ENCODE results near the gene FGFBP2. TPM values are rescaled to one million over a fixed set of nuclear protein-coding genes. Genes with fewer than 3 reads are reported as not detected.

FGFBP2 gene, protein sequence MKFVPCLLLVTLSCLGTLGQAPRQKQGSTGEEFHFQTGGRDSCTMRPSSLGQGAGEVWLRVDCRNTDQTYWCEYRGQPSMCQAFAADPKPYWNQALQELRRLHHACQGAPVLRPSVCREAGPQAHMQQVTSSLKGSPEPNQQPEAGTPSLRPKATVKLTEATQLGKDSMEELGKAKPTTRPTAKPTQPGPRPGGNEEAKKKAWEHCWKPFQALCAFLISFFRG
- not detected in 2 replicates for total RNA-seq

DNA sequence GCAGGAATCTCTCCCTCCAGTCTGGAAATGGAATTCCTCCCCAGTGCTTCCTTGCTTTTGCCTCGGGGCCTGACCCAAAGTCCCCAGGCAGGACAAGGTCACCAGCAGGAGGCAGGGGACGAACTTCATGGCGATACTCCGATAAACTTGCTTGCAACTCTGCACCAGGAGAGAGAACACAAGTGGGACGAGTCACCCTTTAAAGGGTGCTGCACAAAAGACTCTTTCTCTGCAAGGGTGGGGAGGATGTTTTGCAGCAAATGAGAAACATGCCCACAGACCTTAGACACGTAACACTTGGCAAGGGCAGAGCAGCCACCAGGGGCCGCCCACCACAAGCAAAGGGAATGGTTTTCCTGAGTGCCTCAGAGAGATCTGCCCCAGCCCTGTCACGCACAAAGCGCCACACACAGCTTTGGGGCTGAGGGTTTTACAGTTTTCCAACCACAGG lies at the start of gene FGFBP2:
Gene FGFBP2 (minus strand): TSS at position 175 of the 451 bp plus-strand sequence. CDS start 46 bp downstream, at position 129.

DNA sequence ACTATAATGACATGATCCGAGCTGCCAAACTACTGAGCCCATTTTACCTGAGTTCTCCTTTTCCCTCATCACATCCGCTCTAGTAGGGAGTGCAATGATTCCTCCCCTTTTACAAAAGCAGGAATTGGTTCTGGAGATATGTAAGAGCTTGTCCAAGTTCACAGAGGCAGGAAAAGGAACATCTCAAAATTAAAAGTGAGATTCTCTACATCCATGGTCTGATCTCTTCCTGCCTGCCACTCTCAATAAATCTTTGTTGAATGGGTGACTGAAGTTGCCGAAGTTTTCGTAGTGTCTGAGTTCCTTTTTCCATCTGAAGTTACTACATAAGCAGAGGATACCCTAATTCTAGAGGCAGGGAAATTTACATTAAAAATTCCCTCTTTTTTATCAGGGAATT lies 24.3 kb downstream of the FGFBP2 start, which contains the start of gene FGFBP1:
Gene FGFBP1 (minus strand): TSS at position 101 of the 400 bp plus-strand sequence. CDS start 2,108 bp downstream, outside the sequence.

Other genes with a start within 250 kb of the FGFBP2 start
- 0.33 TPM in 1 of 2 replicates, not detected in the other for gene CD38, start 184.8 kb downstream of the FGFBP2 start, total RNA-seq
- gene FGFBP1, start 24.4 kb downstream of the FGFBP2 start, total RNA-seq: not detected in 2 replicates
- gene PROM1, start 120.8 kb upstream of the FGFBP2 start, total RNA-seq: not detected in 2 replicates